K562 (cell line): ENCODE data around the gene SNX17. TPM values are rescaled to one million over a fixed set of nuclear protein-coding genes. Genes with fewer than 3 reads are reported as not detected.
A peak's percentile ranks its signal among the peaks of the same experiment; 100 is the strongest.

Source experiments
- ATF7 ChIP-seq: fragments of 450-650 bp; IDR thresholded peaks from 2 replicates; pipeline ENCODE4 v1.7.1; 2014; ENCODE audit warnings: mild to moderate bottlenecking, moderate library complexity
- CBFA2T3 ChIP-seq: fragments of 450-650 bp; IDR thresholded peaks from 2 replicates; pipeline ENCODE4 v1.6.1; 2017
- CTBP1 ChIP-seq: fragments of 450-650 bp; IDR thresholded peaks from 2 replicates; pipeline ENCODE4 v1.6.1; 2016; ENCODE audit warnings: borderline replicate concordance
- ESRRA ChIP-seq: fragments of 450-650 bp; IDR thresholded peaks from 2 replicates; pipeline ENCODE4 v1.6.1; 2014; ENCODE audit warnings: low read depth, mild to moderate bottlenecking, moderate library complexity, borderline replicate concordance
- GTF2E2 ChIP-seq: fragments of 200-800 bp; sonication (Bioruptor generic); IDR thresholded peaks from 2 replicates; pipeline ENCODE4 v1.6.1; 2016; ENCODE audit warnings: missing genetic modification characterization, missing compliant biosample characterization
- GTF2F1 ChIP-seq: IDR thresholded peaks from 2 replicates; pipeline ENCODE4 v1.6.1; 2011; ENCODE audit warnings: low read depth, low read length, improper control_type of control experiment
- KAT7 ChIP-seq: sonication (generic); formaldehyde crosslinking; IDR thresholded peaks from 2 replicates; pipeline ENCODE4 v1.8.0; 2022; ENCODE audit warnings: missing genetic modification reagents, mild to moderate bottlenecking, borderline replicate concordance
- NR1H2 ChIP-seq: sonication (generic); formaldehyde crosslinking; IDR thresholded peaks from 2 replicates; pipeline ENCODE4 v1.4.0; 2020; ENCODE audit warnings: mild to moderate bottlenecking, missing genetic modification reagents
- POLR2G ChIP-seq: fragments of 200-400 bp; formaldehyde crosslinking; IDR thresholded peaks from 2 replicates; pipeline ENCODE4 v1.6.1; 2017; ENCODE audit warnings: low read depth, mild to moderate bottlenecking, antibody characterized with exemption, low read length, moderate library complexity
- RBBP5 ChIP-seq: fragments of 200-600 bp; sonication (generic); IDR thresholded peaks from 2 replicates; pipeline ENCODE4 v1.6.1; 2012; ENCODE audit warnings: borderline replicate concordance, mild to moderate bottlenecking, low read length, control low read depth, inconsistent platforms; ENCODE audit not compliant: insufficient read depth, poor library complexity, severe bottlenecking
- SUPT5H ChIP-seq: fragments of 450-650 bp; IDR thresholded peaks from 2 replicates; pipeline ENCODE4 v1.6.1; 2016
- TEAD4 ChIP-seq, 2 experiments: sonication (generic) in 1 of 2; formaldehyde crosslinking in 1 of 2; IDR thresholded peaks; 2 replicates each; pipeline versions ENCODE4 v1.6.1 to v1.8.0; 2012 to 2022; ENCODE audit warnings: borderline replicate concordance in 1 of 2, inconsistent platforms in 1 of 2, low read length in 1 of 2, mild to moderate bottlenecking in 1 of 2, missing genetic modification reagents in 1 of 2
- ZNF785 ChIP-seq: fragments of 250-450 bp; sonication (Bioruptor Pico); IDR thresholded peaks from 2 replicates; pipeline ENCODE4 v1.4.0; 2020; ENCODE audit warnings: mild to moderate bottlenecking
- polyA plus RNA-seq, 8 experiments: library from polyadenylated mRNA; depleted of rRNA in 4 of 8; stranded (reverse) in 5 of 8; unstranded in 3 of 8; fragments of >200 nt; fragmentation: Nextera tagmentation in 2 of 8; fragmentation: Illumina TruSeq in 1 of 8; extraction: Ambion mirVana in 2 of 8; extraction: Trizol in 1 of 8; gene quantifications; 2 replicates each; pipeline versions ENCODE4 v1.2.1 to v1.2.3, GENCODE V29; 2011 to 2014; ENCODE audit warnings: inconsistent platforms in 1 of 8, missing spikeins in 1 of 8
- total RNA-seq, 7 experiments: library from RNA; depleted of rRNA in 6 of 7; stranded (reverse); fragments of >200 nt in 6 of 7; fragmentation: Illumina TruSeq in 2 of 7; extraction: Trizol in 2 of 7; gene quantifications; 2 replicates each; pipeline versions ENCODE4 v1.2.1 to v1.2.3, GENCODE V29; 2011 to 2021; ENCODE audit warnings: low replicate concordance in 1 of 7
- TF ChIP-seq, protein P1 (sequence below): sonication (generic); formaldehyde crosslinking; IDR thresholded peaks from 2 replicates; pipeline ENCODE4 v1.8.0; 2023; ENCODE audit warnings: mild to moderate bottlenecking, missing genetic modification reagents
- TF ChIP-seq, protein P2 (sequence below): fragments of 250-450 bp; sonication (Bioruptor Pico); IDR thresholded peaks from 2 replicates; pipeline ENCODE4 v1.8.0; 2021; ENCODE audit warnings: mild to moderate bottlenecking, moderate library complexity
- TF ChIP-seq, protein P3 (sequence below), 2 experiments: IDR thresholded peaks; 2 replicates each; pipeline ENCODE4 v1.6.1; 2011; ENCODE audit warnings: borderline replicate concordance in 1 of 2, control low read depth in 1 of 2, low read depth in 1 of 2, low read length in 1 of 2, mild to moderate bottlenecking in 1 of 2, mixed read lengths in 1 of 2, moderate library complexity in 1 of 2; ENCODE audit not compliant: insufficient read depth in 1 of 2, insufficient read length in 1 of 2, poor library complexity in 1 of 2, severe bottlenecking in 1 of 2; ENCODE audit errors: extremely low read depth in 1 of 2

SNX17 gene
- total and polyA plus RNA-seq, 9 of the 15 experiments (the other 6 are each of a cell fraction or from before 2014, with no cell fraction given) = 3.0 to 75.7 (median 54.6) TPM

DNA sequence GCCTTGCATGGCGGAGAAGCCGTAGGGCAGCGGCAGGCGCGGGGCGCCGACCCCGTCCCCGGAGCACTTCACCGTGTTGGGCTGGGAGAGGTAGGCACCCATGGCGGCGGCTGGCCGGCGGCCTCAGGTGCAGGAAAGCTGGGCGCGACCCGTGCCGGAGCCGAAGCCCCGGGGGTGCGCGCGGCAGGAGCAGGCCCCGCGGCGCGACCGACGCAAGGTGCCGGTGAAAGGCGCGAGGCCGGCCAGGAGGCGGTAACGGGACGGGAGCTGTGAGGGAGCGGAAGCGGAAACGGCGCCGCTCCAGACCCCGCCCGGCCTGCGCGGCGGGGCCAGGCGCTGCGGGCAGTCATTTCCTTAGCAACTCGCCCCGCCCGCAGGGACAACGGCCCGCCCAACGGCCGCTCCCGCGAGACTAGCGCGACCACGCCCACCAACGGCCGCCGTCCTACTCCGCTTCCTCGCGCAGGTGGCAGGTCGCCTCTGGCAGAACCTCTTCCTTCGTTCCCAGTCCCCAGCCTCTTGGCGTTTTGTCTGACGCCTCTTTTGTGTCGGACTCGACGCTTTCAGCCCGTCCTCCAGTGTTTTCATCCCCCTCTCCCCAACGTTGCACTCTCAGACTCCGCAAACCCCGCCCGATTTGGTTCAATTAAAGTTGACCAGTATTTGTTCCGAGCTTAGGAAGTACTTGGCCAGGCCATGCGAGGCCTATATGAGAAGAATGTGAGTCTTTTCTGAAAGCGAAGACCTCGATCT is 39.1 kb downstream of the SNX17 start, which contains the start of gene PPM1G (continued):
- TF ChIP-seq, protein P1, sequence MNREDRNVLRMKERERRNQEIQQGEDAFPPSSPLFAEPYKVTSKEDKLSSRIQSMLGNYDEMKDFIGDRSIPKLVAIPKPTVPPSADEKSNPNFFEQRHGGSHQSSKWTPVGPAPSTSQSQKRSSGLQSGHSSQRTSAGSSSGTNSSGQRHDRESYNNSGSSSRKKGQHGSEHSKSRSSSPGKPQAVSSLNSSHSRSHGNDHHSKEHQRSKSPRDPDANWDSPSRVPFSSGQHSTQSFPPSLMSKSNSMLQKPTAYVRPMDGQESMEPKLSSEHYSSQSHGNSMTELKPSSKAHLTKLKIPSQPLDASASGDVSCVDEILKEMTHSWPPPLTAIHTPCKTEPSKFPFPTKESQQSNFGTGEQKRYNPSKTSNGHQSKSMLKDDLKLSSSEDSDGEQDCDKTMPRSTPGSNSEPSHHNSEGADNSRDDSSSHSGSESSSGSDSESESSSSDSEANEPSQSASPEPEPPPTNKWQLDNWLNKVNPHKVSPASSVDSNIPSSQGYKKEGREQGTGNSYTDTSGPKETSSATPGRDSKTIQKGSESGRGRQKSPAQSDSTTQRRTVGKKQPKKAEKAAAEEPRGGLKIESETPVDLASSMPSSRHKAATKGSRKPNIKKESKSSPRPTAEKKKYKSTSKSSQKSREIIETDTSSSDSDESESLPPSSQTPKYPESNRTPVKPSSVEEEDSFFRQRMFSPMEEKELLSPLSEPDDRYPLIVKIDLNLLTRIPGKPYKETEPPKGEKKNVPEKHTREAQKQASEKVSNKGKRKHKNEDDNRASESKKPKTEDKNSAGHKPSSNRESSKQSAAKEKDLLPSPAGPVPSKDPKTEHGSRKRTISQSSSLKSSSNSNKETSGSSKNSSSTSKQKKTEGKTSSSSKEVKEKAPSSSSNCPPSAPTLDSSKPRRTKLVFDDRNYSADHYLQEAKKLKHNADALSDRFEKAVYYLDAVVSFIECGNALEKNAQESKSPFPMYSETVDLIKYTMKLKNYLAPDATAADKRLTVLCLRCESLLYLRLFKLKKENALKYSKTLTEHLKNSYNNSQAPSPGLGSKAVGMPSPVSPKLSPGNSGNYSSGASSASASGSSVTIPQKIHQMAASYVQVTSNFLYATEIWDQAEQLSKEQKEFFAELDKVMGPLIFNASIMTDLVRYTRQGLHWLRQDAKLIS (CRISPR knock-in tag) = peak; percentile 76; the same call in 1 of the 2 replicates
- TF ChIP-seq ATF7 (peak; percentile 80), TEAD4 (IDR thresholded peaks at IDR 0.05; ENCODE audit: low read length) (peak; percentile 38; the same call in 1 of the 2 replicates), TEAD4 (CRISPR knock-in tag; IDR thresholded peaks at IDR 0.05; ENCODE audit: borderline replicate concordance) (no peak), ESRRA (peak; percentile 50; the same call in 1 of the 2 replicates), SUPT5H (peak; percentile 93), POLR2G (peak; percentile 97), CBFA2T3 (no peak), ZNF785 (no peak), RBBP5 (peak; percentile 96), KAT7 (CRISPR knock-in tag) (0 out of 2 replicates have a peak, but pooled peaks have one; percentile 24), NR1H2 (0 out of 2 replicates have a peak, but pooled peaks have one; percentile 49), GTF2F1 (peak; percentile 85; the same call in 1 of the 2 replicates), CTBP1 (peak; percentile 72; the same call in 1 of the 2 replicates), GTF2E2 (tag) (peak; percentile 92)
- TF ChIP-seq, protein P2, sequence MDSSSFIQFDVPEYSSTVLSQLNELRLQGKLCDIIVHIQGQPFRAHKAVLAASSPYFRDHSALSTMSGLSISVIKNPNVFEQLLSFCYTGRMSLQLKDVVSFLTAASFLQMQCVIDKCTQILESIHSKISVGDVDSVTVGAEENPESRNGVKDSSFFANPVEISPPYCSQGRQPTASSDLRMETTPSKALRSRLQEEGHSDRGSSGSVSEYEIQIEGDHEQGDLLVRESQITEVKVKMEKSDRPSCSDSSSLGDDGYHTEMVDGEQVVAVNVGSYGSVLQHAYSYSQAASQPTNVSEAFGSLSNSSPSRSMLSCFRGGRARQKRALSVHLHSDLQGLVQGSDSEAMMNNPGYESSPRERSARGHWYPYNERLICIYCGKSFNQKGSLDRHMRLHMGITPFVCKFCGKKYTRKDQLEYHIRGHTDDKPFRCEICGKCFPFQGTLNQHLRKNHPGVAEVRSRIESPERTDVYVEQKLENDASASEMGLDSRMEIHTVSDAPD = no peak
- TF ChIP-seq, protein P3, sequence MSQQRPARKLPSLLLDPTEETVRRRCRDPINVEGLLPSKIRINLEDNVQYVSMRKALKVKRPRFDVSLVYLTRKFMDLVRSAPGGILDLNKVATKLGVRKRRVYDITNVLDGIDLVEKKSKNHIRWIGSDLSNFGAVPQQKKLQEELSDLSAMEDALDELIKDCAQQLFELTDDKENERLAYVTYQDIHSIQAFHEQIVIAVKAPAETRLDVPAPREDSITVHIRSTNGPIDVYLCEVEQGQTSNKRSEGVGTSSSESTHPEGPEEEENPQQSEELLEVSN (IDR thresholded peaks at IDR 0.05; ENCODE audit: borderline replicate concordance in 1 of 2, extremely low read depth in 1 of 2, insufficient read depth in 1 of 2, insufficient read length in 1 of 2, low read depth in 1 of 2, low read length in 1 of 2, poor library complexity in 1 of 2, severe bottlenecking in 1 of 2) = peak; percentile 91 to 97
